ENCODE results near the gene METTL25.

DNA sequence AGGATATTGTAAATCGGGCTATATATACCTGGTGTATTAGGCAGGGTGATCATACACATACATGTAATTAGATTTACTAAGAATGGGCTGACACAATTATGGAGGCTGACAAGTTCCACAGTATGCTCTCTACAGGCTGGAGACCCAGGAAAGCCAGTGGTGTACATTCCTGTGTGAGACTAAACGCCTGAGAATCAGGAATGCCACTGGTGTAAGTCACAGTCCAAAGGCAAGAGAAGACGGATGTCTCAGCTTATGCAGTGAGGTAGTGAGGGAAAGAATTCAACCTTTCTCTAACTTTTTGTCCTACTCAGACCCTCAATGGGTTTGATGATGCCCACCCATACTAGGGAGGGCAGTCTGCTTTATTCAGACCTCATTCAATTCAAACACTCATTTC lies 57.1 kb downstream of the METTL25 start:
- TF ChIP-seq, protein P1, sequence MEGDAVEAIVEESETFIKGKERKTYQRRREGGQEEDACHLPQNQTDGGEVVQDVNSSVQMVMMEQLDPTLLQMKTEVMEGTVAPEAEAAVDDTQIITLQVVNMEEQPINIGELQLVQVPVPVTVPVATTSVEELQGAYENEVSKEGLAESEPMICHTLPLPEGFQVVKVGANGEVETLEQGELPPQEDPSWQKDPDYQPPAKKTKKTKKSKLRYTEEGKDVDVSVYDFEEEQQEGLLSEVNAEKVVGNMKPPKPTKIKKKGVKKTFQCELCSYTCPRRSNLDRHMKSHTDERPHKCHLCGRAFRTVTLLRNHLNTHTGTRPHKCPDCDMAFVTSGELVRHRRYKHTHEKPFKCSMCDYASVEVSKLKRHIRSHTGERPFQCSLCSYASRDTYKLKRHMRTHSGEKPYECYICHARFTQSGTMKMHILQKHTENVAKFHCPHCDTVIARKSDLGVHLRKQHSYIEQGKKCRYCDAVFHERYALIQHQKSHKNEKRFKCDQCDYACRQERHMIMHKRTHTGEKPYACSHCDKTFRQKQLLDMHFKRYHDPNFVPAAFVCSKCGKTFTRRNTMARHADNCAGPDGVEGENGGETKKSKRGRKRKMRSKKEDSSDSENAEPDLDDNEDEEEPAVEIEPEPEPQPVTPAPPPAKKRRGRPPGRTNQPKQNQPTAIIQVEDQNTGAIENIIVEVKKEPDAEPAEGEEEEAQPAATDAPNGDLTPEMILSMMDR (IDR thresholded peaks at IDR 0.05; ENCODE audit: poor library complexity, severe bottlenecking) = no peak
- TF ChIP-seq SMC3 (conservative IDR thresholded peaks at IDR 0.05; ENCODE audit: poor library complexity) (no peak), EZH2 (IDR thresholded peaks at IDR 0.05; ENCODE audit: borderline replicate concordance, insufficient read depth, low read length, poor library complexity, severe bottlenecking) (no peak), TAF1 (IDR thresholded peaks at IDR 0.05; ENCODE audit: low read depth) (no peak), POLR2AphosphoS5 (IDR thresholded peaks at IDR 0.05) (no peak), EP300 (conservative IDR thresholded peaks at IDR 0.05; ENCODE audit: poor library complexity, severe bottlenecking) (no peak)

All from neural cell (in vitro differentiated cells).